Stimulated activated CD8-positive, alpha-beta memory T cell treated with anti-CD3 and anti-CD28 coated beads, Interleukin-12 subunit alpha, Interleukin-12 subunit beta, amount 100 ng/mL, for 1 hour (primary cell): ENCODE measurements around the gene DPRX.
"Not testable (repeated sequence)": the region's sequence is repeated elsewhere in the genome, so short reads cannot be mapped to it uniquely, and the experiment has no call there.

Source experiments
- DNase-seq: peaks from one replicate; pipeline ENCODE4 v3.0.0-alpha.2; 2020; ENCODE audit warnings: low read depth

DPRX gene

DNA sequence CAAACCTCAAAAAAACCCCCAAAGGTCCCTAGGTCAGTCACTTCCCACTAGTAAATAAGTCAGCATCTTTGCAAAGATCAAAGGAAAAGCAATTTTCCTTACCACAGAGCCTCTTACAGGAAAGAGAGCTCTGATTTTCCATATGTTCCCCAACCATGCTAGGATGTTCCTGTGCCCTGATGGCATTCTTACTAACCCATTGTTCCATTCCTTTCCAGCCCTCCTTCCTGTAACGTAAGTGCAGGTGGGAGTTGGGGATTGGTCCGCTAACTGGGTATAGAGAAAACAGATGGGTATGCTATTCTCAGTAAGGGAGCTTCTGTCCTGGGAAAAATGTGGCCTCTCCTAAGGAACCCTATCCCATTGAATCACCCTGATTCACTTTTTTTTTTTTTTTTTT, 14.3 kb downstream of the DPRX start:
- no peak for DNase-seq

DNA sequence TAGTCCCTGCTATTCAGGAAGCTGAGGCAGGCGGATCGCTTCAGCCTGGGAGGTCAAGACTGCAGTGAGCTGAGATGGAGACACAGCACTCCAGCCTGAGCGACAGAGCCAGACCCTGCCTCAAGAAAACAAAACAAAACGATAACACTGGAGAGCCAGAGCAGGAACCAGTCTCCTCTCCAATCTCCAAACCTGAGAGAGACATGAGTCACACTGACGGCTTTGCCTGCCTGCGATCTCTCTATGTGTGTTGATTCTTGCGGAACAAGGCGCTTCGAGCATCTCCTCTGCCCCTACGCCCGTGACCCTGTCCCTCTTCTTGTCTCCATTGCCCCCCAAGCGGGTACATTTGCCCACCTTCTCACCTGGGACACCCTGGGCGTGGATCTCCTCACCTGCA, 15.6 kb downstream of the DPRX start:
- DNase-seq, result no peak

GRCh38 chr19:53647792-53648191, 16.0 kb downstream of the DPRX start:
- no peak for DNase-seq

- no peak for DNase-seq
Observed at GRCh38 chr19:53649746-53650593, 18.2 kb downstream of the DPRX start.

- no peak for DNase-seq
Observed at GRCh38 chr19:53652476-53652875, 20.7 kb downstream of the DPRX start.

DNA sequence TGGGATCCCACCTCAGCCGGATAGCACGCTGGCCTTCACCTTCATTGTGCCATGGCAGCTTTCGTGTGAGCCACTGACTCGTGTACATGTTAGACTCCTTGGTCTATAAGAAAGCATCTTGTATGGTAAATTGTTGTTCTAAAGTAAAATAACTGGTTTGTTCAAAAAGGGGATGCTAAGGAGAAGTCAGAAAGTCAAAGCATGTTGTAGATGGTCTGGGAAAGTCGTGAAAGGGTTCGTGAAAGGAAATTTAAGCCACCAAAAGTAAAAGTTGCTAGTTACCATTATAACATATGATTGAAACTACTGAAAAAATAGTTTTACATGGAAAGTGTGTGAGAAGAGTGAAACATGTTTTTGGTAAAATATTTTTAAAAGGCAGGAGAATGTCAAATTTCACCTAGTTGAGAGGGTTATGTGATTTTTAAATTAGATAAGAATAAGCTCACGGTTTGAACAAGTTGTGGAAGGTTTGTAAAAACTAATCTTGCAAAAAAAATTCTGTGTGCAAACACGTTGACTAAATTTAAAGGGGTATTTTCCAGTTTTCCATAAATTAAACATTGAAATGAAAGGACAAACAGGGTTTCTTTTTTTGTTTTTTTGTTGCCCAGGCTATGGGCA, 23.4 kb downstream of the DPRX start:
- no peak for DNase-seq

DNA sequence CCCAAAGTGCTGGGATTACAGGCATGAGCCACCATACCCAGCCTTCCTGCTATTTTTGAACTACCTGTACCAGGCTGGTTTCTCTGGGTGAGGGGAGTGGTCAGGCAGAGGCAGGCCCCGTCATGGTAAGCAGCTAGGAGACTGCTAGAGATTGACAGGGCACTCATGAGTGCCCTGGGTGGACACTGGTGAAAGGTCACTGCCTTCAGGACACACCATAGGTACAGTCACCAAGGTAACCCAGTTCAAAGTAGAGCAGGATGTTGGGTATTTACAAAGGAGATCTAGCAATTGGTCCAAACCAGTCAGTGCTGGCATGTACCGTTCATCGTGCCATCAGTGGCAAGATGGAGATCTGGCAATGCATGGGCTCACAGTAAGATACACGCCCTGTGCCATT, 25.5 kb downstream of the DPRX start:
- DNase-seq, result no peak

DNA sequence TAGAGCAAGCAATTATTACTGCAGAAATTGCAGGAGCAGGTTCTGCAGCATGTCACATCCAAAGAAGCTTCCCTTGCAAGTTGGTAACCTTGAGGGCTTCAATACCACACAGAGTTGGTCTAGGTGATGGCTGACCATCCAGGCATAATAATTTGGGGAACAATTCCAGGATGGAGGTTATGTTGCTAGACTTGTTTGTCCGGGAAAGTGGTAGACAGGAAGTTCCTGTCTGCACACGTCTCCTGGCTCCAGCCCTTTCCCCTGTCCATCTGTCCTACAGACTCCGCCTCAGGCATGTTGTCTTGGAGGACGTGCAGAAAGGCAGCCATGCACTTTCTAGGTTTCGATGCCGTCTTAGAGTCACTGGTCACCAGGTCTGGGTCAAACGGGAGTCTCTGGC, 26.0 kb downstream of the DPRX start:
- DNase-seq, result no peak

DNA sequence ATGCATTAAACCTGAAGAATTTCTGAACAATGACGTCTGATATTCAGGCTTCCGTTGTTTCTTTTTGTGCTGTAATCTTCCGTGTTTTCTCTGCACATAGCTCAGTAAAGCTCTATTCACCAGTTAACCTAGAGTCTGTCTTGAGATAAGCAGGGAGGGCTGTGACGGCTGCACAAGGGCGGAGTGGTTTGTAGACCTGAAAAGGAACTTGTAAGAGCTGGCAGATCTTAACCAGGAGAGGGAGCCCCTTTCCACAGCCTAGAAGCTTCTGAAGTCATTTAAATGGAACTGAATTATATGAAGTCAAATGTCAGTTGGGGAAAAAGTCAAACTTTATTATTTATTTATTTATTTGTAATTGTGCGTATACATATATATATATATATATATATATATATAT, 27.5 kb downstream of the DPRX start:
- no peak for DNase-seq

DNA sequence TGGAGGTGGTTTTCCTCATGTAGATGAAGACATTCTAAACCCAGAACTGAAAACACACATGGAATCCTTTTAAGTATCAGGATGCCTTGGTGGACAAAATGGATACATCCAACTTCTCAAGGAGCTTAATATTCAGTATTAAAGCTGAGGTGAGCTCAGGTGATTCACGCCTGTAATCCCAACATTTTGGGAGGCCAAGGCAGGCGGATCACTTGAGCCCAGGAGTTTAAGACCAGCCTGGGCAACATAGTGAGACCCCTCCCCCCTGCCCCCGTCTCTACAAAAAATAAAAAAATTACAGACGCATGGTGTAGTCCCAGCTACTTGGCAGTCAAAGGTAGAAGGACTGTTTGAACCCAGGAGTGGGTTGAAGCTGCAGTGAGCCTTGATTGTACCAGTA, 28.8 kb downstream of the DPRX start:
- DNase-seq, result no peak

DNA sequence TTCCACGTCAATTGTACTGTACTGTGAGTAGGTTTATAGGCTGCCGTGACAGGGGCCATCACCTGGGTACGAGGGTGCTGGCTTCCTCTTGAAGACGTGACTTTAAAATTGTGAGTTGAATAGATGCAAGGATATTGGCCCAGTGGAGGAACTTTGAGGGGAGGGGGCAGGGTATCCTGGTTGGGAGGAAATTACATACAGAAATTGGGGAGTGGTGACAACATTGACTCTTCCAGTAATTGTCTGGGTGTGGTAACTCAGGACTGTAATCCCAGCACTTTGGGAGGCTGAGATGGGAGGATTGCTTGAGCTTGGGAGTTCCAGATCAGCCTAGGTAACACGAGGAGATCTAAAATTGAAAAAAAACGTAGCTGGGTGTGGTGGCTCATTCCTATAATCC, 30.4 kb downstream of the DPRX start:
- no peak for DNase-seq

GRCh38 chr19:53664152-53664551, 32.4 kb downstream of the DPRX start:
- DNase-seq, result no peak

- no peak for DNase-seq
Observed at GRCh38 chr19:53664760-53665159, 33.0 kb downstream of the DPRX start.

- DNase-seq, result not testable (repeated sequence)
Observed at GRCh38 chr19:53666331-53666730, 34.5 kb downstream of the DPRX start.

GRCh38 chr19:53668804-53669203, 37.0 kb downstream of the DPRX start:
- DNase-seq, result not testable (repeated sequence)

DNA sequence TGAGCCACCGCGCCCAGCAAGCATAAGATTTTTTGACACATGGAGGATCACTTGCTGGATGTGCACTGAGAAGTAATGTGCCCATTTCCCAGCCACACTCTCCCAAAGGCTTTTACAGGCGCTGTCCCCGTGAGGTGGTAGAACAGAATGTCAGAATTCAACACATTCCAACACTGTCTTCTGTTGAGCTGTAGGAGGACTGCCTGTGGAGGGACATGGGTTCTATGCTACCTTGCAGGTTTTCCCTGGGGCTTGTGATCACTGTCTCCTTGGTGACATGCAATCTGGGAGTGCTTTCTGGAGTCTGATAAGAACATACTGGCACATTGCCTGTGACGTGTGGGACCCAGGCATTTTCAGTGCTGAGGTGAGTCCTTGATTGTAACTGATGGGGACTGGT, 38.5 kb downstream of the DPRX start:
- no peak for DNase-seq

GRCh38 chr19:53671663-53672062, 39.9 kb downstream of the DPRX start:
- DNase-seq, result no peak
